Amniotic epithelial cell (primary cell): ENCODE data around the gene TOR1A.
"Not testable (repeated sequence)": the region's sequence is repeated elsewhere in the genome, so short reads cannot be mapped to it uniquely, and the experiment has no call there.

Source experiments
- DNase-seq: peaks from one replicate; pipeline ENCODE4 v3.0.0-alpha.2; 2010; ENCODE audit warnings: low read depth

TOR1A gene

GRCh38 chr9:129816501-129817435 is 7.2 kb downstream of the TOR1A start:
- DNase-seq: peak; percentile 24

GRCh38 chr9:129815278-129815677 is 8.7 kb downstream of the TOR1A start:
- no peak for DNase-seq

- DNase-seq: no peak
Measured at GRCh38 chr9:129814432-129815223, 9.3 kb downstream of the TOR1A start.

- DNase-seq: no peak
Measured at GRCh38 chr9:129813661-129814060, 10.3 kb downstream of the TOR1A start.

- DNase-seq: no peak
Measured at GRCh38 chr9:129812385-129812784, 11.6 kb downstream of the TOR1A start.

- no peak for DNase-seq
Measured at GRCh38 chr9:129811967-129812363, 12.0 kb downstream of the TOR1A start.

- no peak for DNase-seq
Measured at GRCh38 chr9:129810788-129811187, 13.1 kb downstream of the TOR1A start.

- DNase-seq: no peak
Measured at GRCh38 chr9:129810116-129810515, 13.8 kb downstream of the TOR1A start.

- no peak for DNase-seq
Measured at GRCh38 chr9:129809346-129809745, 14.6 kb downstream of the TOR1A start.

- no peak for DNase-seq
Measured at GRCh38 chr9:129806061-129806460, 17.9 kb downstream of the TOR1A start.

- DNase-seq: no peak
Measured at GRCh38 chr9:129803676-129804060, 20.3 kb downstream of the TOR1A start.

GRCh38 chr9:129802833-129803675 is 20.9 kb downstream of the TOR1A start, which contains the start of gene TOR1B:
Gene TOR1B (plus strand): TSS chr9:129803184. CDS start chr9:129803213, 29 bp downstream.
- peak; percentile 85 for DNase-seq

- DNase-seq: no peak
Measured at GRCh38 chr9:129801504-129801903, 22.4 kb downstream of the TOR1A start.

GRCh38 chr9:129798973-129799372 is 25.0 kb downstream of the TOR1A start:
- DNase-seq: no peak

- DNase-seq: not testable (repeated sequence)
Measured at GRCh38 chr9:129796029-129796428, 27.9 kb downstream of the TOR1A start.

GRCh38 chr9:129794549-129794948 is 29.4 kb downstream of the TOR1A start:
- DNase-seq: no peak

GRCh38 chr9:129786481-129786880 is 37.5 kb downstream of the TOR1A start:
- no peak for DNase-seq

GRCh38 chr9:129785866-129786265 is 38.1 kb downstream of the TOR1A start:
- DNase-seq: no peak

GRCh38 chr9:129784970-129785369 is 39.0 kb downstream of the TOR1A start:
- DNase-seq: not testable (repeated sequence)

GRCh38 chr9:129783516-129784361 is 40.2 kb downstream of the TOR1A start:
- peak; percentile 76 for DNase-seq

GRCh38 chr9:129781981-129782380 is 42.0 kb downstream of the TOR1A start:
- DNase-seq: peak; percentile 92
